Small intestine (tissue), 7 donors: ENCODE measurements around the gene INKA1. TPM values are rescaled to one million over a fixed set of nuclear protein-coding genes. Genes with fewer than 3 reads are reported as not detected.

Source experiments
- DNase-seq, 2 donors: peaks; one replicate each; pipeline versions ENCODE4 v3.0.0 to v3.0.0-alpha.2; 2013
- FAIRE-seq: peaks from 2 replicates; lab custom pipeline; 2012; peaks lifted over from hg19 to GRCh38; lab: Jason Lieb, UNC
- H3K27ac ChIP-seq, 3 donors: one replicate each; pipeline ENCODE4 v1.5.1; 2013; ENCODE audit warnings: low read length in 2 of 3, mild to moderate bottlenecking in 2 of 3, control low read depth in 1 of 3, inconsistent platforms in 1 of 3, low read depth in 1 of 3, moderate library complexity in 1 of 3
- H3K27me3 ChIP-seq, 3 donors: one replicate each; pipeline ENCODE4 v1.6.1; 2013; ENCODE audit warnings: low read length in 3 of 3, inconsistent platforms in 1 of 3; ENCODE audit not compliant: control insufficient read depth in 3 of 3, insufficient read depth in 3 of 3
- H3K36me3 ChIP-seq, 3 donors: one replicate each; pipeline ENCODE4 v1.6.1; 2013; ENCODE audit warnings: low read length in 3 of 3, inconsistent platforms in 1 of 3, low read depth in 1 of 3, mild to moderate bottlenecking in 1 of 3, moderate library complexity in 1 of 3; ENCODE audit not compliant: control insufficient read depth in 3 of 3, insufficient read depth in 2 of 3
- H3K4me1 ChIP-seq, 3 donors: one replicate each; pipeline ENCODE4 v1.6.1; 2013; ENCODE audit warnings: low read length in 2 of 3, inconsistent platforms in 1 of 3, low read depth in 1 of 3, mild to moderate bottlenecking in 1 of 3, moderate library complexity in 1 of 3; ENCODE audit not compliant: control insufficient read depth in 3 of 3, insufficient read depth in 2 of 3
- H3K4me3 ChIP-seq, 3 donors: one replicate each; pipeline ENCODE4 v1.5.1; 2013; ENCODE audit warnings: low read length in 3 of 3, control low read depth in 1 of 3, inconsistent platforms in 1 of 3, low read depth in 1 of 3, mild to moderate bottlenecking in 1 of 3, moderate library complexity in 1 of 3
- H3K9me3 ChIP-seq, 2 donors: one replicate each; pipeline ENCODE4 v1.6.1; 2013; ENCODE audit warnings: low read depth in 1 of 2, low read length in 1 of 2; ENCODE audit not compliant: control insufficient read depth in 2 of 2, insufficient read depth in 1 of 2
- WGBS, 3 donors: extraction: QIAGEN DNeasy Blood & Tissue Kit; methylation state at CpG; one replicate each; pipeline ENCODE4 v1.1.7; 2013; 5-methylcytosine and 5-hydroxymethylcytosine counted together
- polyA plus RNA-seq, 4 donors: library from polyadenylated mRNA; stranded (reverse) in 3 of 4; unstranded in 1 of 4; fragments of 200-250 nt in 3 of 4; fragments of 120-200 nt in 1 of 4; gene quantifications; one replicate each; pipeline versions ENCODE4 v1.2.1 to v1.2.3, GENCODE V29; 2013
- donor health status: healthy with polysubstance abuse.
- donor health status: control.
- donor health status: control.
- donor health status: Bipolar disorder and iron deficiency.
- donor health status: healthy.

Gene INKA1
- polyA plus RNA-seq, 4 donors, result 0.67 to 2.9 (median 2.4) TPM

DNA sequence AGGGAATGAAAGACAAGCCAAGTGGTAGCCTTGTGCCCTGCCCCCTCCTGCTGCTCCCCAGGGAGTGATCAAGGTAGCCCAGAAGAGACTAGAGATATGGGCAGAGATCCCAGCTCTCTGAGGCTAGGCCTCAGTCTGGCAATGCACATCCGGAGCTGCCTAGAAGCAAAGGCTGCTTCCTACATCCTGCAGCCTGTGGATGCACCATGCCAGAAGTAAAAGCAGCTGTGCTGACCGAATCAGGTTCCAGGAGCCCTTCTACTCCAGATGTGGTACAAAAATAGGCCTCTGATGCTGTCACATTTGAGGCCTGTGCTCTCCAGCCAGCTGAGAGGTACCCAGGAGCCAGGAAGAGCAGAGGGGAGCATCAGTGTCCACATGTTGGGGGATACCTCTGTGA, 37.3 kb downstream of the INKA1 start:
- no peak overlapping the region for H3K4me3 ChIP-seq
- no peak overlapping the region for H3K27ac ChIP-seq
- WGBS, 3 donors, result 63 to 88% (median 76%) methylated on average over 2 of the region's 2 CpGs
- H3K9me3 ChIP-seq, result no peaks in the 10 kb centered on the region
- H3K27me3 ChIP-seq, result no peaks in the 10 kb centered on the region
- no peak for DNase-seq
- no peak for FAIRE-seq
- peaks cover 0 to 21% (median 0%) of the 10 kb centered on the region in 3 donors for H3K4me1 ChIP-seq
- H3K36me3 ChIP-seq, result peaks cover 0 to 64% (median 0%) of the 10 kb centered on the region in 3 donors

DNA sequence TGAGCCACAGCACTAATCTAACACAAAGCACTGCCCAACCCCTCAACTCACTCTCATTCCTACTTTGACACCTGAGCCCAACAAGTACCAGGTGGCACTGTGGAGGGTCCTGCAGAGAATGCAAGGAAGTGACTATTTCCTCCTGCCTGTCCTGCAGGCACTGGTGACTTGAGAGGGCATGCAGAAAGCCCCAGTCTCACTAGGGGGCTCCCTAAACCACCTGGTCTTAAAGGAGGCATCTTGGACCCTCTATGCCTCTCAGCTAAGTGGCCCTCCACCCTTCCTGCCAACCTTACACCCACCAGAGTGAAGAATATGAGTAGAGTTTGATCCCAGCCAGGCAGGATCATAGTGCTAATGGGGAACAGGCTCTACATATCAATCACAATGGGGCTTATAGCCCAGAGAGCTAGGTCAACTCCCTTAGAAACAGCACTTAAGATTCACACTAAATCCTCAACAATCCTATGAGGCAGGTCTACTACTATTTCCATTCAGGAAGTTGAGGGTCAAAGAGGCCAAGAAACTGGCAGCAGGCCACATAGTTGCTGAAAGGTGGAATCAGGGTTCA, 38.1 kb downstream of the INKA1 start:
- no peak for FAIRE-seq
- Histone ChIP-seq H3K4me3 (no peak overlapping the region), H3K27me3 (no peaks in the 10 kb centered on the region), H3K36me3 (peaks cover 0 to 63% (median 0%) of the 10 kb centered on the region in 3 donors), H3K27ac (no peak overlapping the region), H3K4me1 (peaks cover 0 to 28% (median 0%) of the 10 kb centered on the region in 3 donors), H3K9me3 (no peaks in the 10 kb centered on the region)
- peak; percentile 28 to 56 for DNase-seq

DNA sequence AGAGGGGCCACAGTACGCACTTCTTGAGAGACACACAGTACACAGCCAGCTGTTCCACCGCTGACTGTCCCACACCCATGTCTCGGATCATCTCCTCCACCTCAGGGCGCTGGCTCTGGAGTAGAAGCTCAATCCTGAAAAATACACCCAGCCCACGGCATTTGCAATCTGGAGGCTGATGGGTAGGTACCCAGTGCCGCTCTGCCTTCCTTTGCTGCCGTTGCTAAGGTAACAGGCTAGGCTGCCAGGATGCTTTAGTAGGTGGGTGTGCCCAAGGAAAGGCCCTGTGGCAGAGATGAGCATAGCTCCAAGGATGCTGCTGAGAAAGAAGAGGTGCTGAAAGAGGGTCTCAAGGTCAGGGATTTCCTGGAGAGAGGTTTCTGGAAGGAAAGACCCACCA, 38.7 kb downstream of the INKA1 start:
- H3K4me1 ChIP-seq, result peaks cover 0 to 29% (median 0%) of the 10 kb centered on the region in 3 donors
- no peak overlapping the region for H3K4me3 ChIP-seq
- 86 to 93% (median 88%) methylated on average over 7 of the region's 7 CpGs for WGBS, 3 donors
- no peak for FAIRE-seq
- DNase-seq, result no peak
- H3K9me3 ChIP-seq, result no peaks in the 10 kb centered on the region
- H3K36me3 ChIP-seq, result peaks cover 0 to 61% (median 0%) of the 10 kb centered on the region in 3 donors
- no peak overlapping the region for H3K27ac ChIP-seq
- no peaks in the 10 kb centered on the region for H3K27me3 ChIP-seq

DNA sequence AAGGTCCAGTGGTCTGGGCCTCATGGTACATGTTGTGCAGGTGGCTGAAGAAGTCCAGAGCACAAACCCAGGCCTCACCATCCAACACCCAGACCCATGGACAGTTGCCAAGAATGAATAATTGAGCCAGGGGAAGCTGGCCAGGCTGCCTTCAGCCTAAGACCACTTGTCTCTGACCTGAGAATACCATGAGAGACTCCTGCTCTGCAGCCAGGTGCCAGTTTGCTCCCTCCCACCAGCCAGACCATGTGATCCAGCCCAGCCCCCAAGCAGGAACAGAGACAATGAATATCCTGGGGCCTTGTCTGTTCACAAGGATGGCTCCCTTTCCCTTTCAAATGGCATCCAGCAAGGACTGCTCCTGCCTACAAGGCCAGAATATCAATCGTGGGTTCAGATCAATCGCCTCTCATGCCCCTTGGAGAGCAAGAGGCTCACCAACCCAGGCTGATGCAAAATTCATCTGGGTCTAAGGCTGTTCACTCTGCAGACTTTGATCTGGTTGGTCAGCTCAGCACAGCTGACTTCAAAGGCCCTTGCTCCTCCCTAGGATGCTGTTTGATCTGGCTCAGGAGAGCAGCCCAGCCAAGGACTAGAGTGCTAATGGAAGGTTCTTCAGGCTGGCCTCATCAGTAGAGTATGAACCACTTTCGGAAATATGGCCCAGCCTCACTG, 39.9 kb downstream of the INKA1 start:
- H3K9me3 ChIP-seq, result no peaks in the 10 kb centered on the region
- no peak for FAIRE-seq
- no peak overlapping the region for H3K4me3 ChIP-seq
- H3K27me3 ChIP-seq, result no peaks in the 10 kb centered on the region
- H3K4me1 ChIP-seq, result peaks cover 0 to 29% (median 0%) of the 10 kb centered on the region in 3 donors
- WGBS, 3 donors, result 89 to 92% (median 91%) methylated on average over 3 of the region's 3 CpGs
- no peak for DNase-seq
- peaks cover 0 to 56% (median 0%) of the 10 kb centered on the region in 3 donors for H3K36me3 ChIP-seq
- H3K27ac ChIP-seq, result no peak overlapping the region

DNA sequence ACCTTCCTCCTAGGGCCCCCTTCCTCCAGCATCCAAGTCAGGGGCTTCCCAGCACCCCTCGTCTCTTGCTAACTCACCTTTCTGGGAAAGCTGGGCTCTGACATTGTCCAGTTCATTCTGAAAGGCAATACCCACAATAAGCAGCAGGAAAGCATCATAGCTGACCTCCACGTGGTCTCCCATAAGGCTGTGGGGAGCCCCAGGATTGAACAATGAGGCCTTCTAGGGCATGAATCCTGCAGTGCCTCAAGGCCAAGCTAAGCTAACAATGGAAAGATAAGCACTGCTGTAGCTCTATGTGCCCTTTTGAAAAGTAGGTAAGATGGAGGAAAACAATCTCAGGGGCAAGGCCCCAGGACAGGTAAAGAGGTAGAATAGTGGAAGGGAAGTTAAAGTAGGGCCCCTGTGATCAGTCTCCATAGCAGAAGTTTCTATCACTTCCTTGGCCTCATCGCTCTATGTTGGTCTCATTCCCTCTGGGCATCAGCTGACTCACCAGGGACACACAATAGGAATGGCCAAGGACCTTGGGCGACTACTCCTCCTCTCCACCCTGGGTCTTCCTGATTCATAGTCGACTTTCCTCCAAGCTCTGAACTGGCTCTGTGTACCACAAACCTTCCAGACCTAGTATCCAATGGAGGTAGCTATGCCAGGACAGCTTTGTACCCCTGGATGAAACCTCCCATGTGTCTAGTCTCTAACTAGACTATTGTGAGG, 41.6 kb downstream of the INKA1 start:
- FAIRE-seq, result no peak

DNA sequence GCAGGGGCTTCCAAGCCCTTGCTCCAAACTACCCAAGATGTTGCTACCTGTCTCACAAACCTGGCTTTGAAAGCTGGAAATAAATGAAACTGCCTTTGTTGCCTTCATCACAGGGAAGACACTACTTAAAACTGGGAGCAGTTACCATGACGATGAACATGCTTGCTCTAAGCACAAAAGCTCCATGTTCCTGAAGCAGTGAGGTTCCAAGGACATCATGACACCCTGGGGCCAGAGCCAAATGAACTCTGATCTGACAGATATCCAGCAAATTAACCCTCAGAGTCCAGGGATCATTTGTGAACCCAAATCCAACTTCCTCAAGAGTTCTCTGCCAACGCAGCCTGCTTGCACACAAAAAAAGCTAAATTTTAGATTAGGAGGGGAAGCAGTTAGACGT, 42.6 kb downstream of the INKA1 start:
- WGBS, 3 donors, result 19 to 56% (median 39%) methylated on average over 3 of the region's 3 CpGs
- Histone ChIP-seq H3K4me1 (peaks cover 0 to 24% (median 0%) of the 10 kb centered on the region in 3 donors), H3K27me3 (no peaks in the 10 kb centered on the region), H3K27ac (peak overlapping the region; percentile 3 to 59 (median 12)), H3K36me3 (peaks cover 0 to 43% (median 0%) of the 10 kb centered on the region in 3 donors), H3K4me3 (no peak overlapping the region), H3K9me3 (no peaks in the 10 kb centered on the region)
- FAIRE-seq (no peak), DNase-seq (peak; percentile 71 to 95)

More for the DNA sequence above, 41.6 kb downstream of the INKA1 start:
- Histone ChIP-seq H3K9me3 (no peaks in the 10 kb centered on the region), H3K27ac (no peak overlapping the region), H3K4me1 (peaks cover 0 to 25% (median 0%) of the 10 kb centered on the region in 3 donors), H3K36me3 (peaks cover 0 to 47% (median 0%) of the 10 kb centered on the region in 3 donors), H3K4me3 (no peak overlapping the region), H3K27me3 (no peaks in the 10 kb centered on the region)
- no peak for DNase-seq
- WGBS, 3 donors, result 77 to 88% (median 85%) methylated on average over 5 of the region's 5 CpGs

Other genes with a start within 250 kb of the INKA1 start
- under 1 TPM in 3 of 4 donors, not detected in 1; under 0.01 to 0.69 (median 0.64) TPM for gene BSN, start 248.8 kb upstream of the INKA1 start, polyA plus RNA-seq
- 10 to 100 TPM; 66.2 to 87.8 (median 81.9) TPM for gene APEH, start 128.9 kb upstream of the INKA1 start, polyA plus RNA-seq
- 100 to 1,000 TPM; 157 to 488 (median 335) TPM for gene MST1, start 113.8 kb upstream of the INKA1 start, polyA plus RNA-seq
- gene RNF123, start 113.7 kb upstream of the INKA1 start, polyA plus RNA-seq, result 10 to 100 TPM; 31.7 to 59.9 (median 38.0) TPM
- gene AMIGO3, start 83.6 kb upstream of the INKA1 start, polyA plus RNA-seq, result 1 to 10 TPM in 1 of 4 donors, under 1 TPM in 2, not detected in 1; 0.81 to 1.1 (median 0.84) TPM
- 10 to 100 TPM; 18.1 to 47.1 (median 21.2) TPM for gene GMPPB, start 79.3 kb upstream of the INKA1 start, polyA plus RNA-seq
- 10 to 100 TPM; 14.8 to 27.1 (median 18.2) TPM for gene IP6K1, start 16.7 kb upstream of the INKA1 start, polyA plus RNA-seq
- gene CDHR4, start 3.4 kb upstream of the INKA1 start, polyA plus RNA-seq, result under 1 TPM in 1 of 4 donors, not detected in 3; 0.15 TPM
- 100 to 1,000 TPM in 1 of 4 donors, 10 to 100 TPM in 3; 27.7 to 160 (median 69.3) TPM for gene UBA7, start 10.7 kb downstream of the INKA1 start, polyA plus RNA-seq
- gene TRAIP, start 53.3 kb downstream of the INKA1 start, polyA plus RNA-seq, result 1 to 10 TPM; 1.4 to 8.1 (median 5.5) TPM
- 10 to 100 TPM in 1 of 4 donors, under 1 TPM in 2, not detected in 1; 0.15 to 32.1 (median 0.81) TPM for gene CAMKV, start 66.6 kb downstream of the INKA1 start, polyA plus RNA-seq
- gene MST1R, start 100.6 kb downstream of the INKA1 start, polyA plus RNA-seq, result 100 to 1,000 TPM in 2 of 4 donors, 10 to 100 TPM in 2; 46.8 to 145 (median 84.5) TPM
- 10 to 100 TPM; 15.9 to 48.1 (median 29.9) TPM for gene MON1A, start 126.5 kb downstream of the INKA1 start, polyA plus RNA-seq
- gene RBM6, start 136.9 kb downstream of the INKA1 start, polyA plus RNA-seq, result 100 to 1,000 TPM in 3 of 4 donors, 10 to 100 TPM in 1; 61.0 to 409 (median 167) TPM